Peyer's patch (tissue), 4 donors: ENCODE data around the gene CDH12.

Experiments
- POLR2A ChIP-seq, 2 donors: fragments of 450-650 bp; IDR thresholded peaks; one replicate each; pipeline ENCODE4 v1.5.1; 2017; ENCODE audit warnings: antibody characterized with exemption in 2 of 2, mild to moderate bottlenecking in 2 of 2, moderate library complexity in 2 of 2
- TF ChIP-seq, protein P1 (sequence below), 6 experiments: fragments of 450-650 bp in 4 of 6; fragments of 200-600 bp in 2 of 6; sonication (generic) in 1 of 6; IDR thresholded peaks; one replicate each; pipeline ENCODE4 v1.5.1; 2017 to 2019; ENCODE audit warnings: antibody characterized with exemption in 6 of 6, mild to moderate bottlenecking in 3 of 6, moderate library complexity in 1 of 6

DNA sequence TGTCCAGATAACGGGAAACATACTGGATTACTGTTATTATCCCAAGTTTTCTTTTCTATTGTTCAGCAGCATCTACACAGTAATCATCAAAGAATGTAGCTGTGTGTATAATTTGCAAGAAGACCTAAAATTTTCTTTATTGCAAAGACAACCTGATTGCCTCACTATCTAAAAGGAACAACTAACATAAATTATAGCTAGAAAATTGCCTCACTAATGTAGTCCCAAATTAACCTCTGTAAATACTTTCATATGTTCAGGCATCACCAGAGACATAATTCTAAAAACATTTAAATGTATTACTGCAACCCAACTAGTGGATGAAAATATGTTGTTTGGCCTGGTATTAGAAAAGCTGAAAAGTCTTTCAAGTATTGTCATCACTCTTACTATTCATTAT lies 275.4 kb downstream of the CDH12 start:
- TF ChIP-seq, protein P1, sequence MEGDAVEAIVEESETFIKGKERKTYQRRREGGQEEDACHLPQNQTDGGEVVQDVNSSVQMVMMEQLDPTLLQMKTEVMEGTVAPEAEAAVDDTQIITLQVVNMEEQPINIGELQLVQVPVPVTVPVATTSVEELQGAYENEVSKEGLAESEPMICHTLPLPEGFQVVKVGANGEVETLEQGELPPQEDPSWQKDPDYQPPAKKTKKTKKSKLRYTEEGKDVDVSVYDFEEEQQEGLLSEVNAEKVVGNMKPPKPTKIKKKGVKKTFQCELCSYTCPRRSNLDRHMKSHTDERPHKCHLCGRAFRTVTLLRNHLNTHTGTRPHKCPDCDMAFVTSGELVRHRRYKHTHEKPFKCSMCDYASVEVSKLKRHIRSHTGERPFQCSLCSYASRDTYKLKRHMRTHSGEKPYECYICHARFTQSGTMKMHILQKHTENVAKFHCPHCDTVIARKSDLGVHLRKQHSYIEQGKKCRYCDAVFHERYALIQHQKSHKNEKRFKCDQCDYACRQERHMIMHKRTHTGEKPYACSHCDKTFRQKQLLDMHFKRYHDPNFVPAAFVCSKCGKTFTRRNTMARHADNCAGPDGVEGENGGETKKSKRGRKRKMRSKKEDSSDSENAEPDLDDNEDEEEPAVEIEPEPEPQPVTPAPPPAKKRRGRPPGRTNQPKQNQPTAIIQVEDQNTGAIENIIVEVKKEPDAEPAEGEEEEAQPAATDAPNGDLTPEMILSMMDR (IDR thresholded peaks at IDR 0.05) = no peak
- no peak for TF ChIP-seq POLR2A (IDR thresholded peaks at IDR 0.05)
